ENCODE data around the gene ARSG.
A peak's percentile ranks its signal among the peaks of the same experiment; 100 is the strongest.

The ARSG gene

GRCh38 chr17:68290955-68291835 is at the start of gene ARSG, which contains the start of gene SLC16A6:
Gene ARSG (plus strand): TSS chr17:68291495. CDS start chr17:68307494, 15,999 bp downstream.
Gene SLC16A6 (minus strand): TSS chr17:68291127. CDS start chr17:68278320, 12,807 bp downstream.
- TF ChIP-seq EZH2phosphoT487 (conservative IDR thresholded peaks at IDR 0.05; ENCODE audit: low read length) = no peak
- TF ChIP-seq, protein P1, sequence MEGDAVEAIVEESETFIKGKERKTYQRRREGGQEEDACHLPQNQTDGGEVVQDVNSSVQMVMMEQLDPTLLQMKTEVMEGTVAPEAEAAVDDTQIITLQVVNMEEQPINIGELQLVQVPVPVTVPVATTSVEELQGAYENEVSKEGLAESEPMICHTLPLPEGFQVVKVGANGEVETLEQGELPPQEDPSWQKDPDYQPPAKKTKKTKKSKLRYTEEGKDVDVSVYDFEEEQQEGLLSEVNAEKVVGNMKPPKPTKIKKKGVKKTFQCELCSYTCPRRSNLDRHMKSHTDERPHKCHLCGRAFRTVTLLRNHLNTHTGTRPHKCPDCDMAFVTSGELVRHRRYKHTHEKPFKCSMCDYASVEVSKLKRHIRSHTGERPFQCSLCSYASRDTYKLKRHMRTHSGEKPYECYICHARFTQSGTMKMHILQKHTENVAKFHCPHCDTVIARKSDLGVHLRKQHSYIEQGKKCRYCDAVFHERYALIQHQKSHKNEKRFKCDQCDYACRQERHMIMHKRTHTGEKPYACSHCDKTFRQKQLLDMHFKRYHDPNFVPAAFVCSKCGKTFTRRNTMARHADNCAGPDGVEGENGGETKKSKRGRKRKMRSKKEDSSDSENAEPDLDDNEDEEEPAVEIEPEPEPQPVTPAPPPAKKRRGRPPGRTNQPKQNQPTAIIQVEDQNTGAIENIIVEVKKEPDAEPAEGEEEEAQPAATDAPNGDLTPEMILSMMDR (IDR thresholded peaks at IDR 0.05; ENCODE audit: insufficient read depth, low read length, poor library complexity, severe bottlenecking) = no peak
- H3K36me3 ChIP-seq (ENCODE audit: low read length) = peaks cover 3% of the 10 kb centered on the region; the same call in 1 of the 2 replicates
- peak within 1 kb of the TSS; percentile 94 for H3K4me3 ChIP-seq (ENCODE audit: insufficient read depth, low read length, poor library complexity, severe bottlenecking)
- no peaks in the 10 kb centered on the region for H3K27me3 ChIP-seq (ENCODE audit: low read length)
- no peaks in the 10 kb centered on the region for H4K20me1 ChIP-seq (ENCODE audit: low read depth, low read length)
- H2AFZ ChIP-seq (ENCODE audit: low read depth, low read length, severe bottlenecking) = peak within 1 kb of the TSS; percentile 28
- peaks cover 42% of the 10 kb centered on the region for H3F3A ChIP-seq (ENCODE audit: insufficient read depth)
- H3K4me2 ChIP-seq (ENCODE audit: low read depth, low read length, poor library complexity, severe bottlenecking) = peak within 1 kb of the TSS; percentile 92
- peaks cover 70% of the 10 kb centered on the region for H3K79me2 ChIP-seq (ENCODE audit: insufficient read depth, low read length)
- peak within 1 kb of the TSS; percentile 100 for H3K9ac ChIP-seq (ENCODE audit: low read length)
- peak within 1 kb of the TSS; percentile 98 for H3K27ac ChIP-seq (ENCODE audit: low read depth, low read length)
- no peaks in the 10 kb centered on the region for H3K9me2 ChIP-seq (replicated peaks; ENCODE audit: insufficient read depth, low read length)
- no peaks in the 10 kb centered on the region for H3K9me3 ChIP-seq (ENCODE audit: insufficient read depth, low read length)

- H3K4me3 ChIP-seq (ENCODE audit: insufficient read depth, low read length, poor library complexity, severe bottlenecking) = peak overlapping the region; percentile 72
- H3K4me2 ChIP-seq (ENCODE audit: low read depth, low read length, poor library complexity, severe bottlenecking) = peak overlapping the region; percentile 75
- H3K79me2 ChIP-seq (ENCODE audit: insufficient read depth, low read length) = peaks cover 31% of the 10 kb centered on the region; the same call in 1 of the 2 replicates
- H2AFZ ChIP-seq (ENCODE audit: low read depth, low read length, severe bottlenecking) = no peak overlapping the region
- TF ChIP-seq, protein P1 (IDR thresholded peaks at IDR 0.05; ENCODE audit: insufficient read depth, low read length, poor library complexity, severe bottlenecking) = no peak
- no peak for TF ChIP-seq EZH2phosphoT487 (conservative IDR thresholded peaks at IDR 0.05; ENCODE audit: low read length)
- H3K27ac ChIP-seq (ENCODE audit: low read depth, low read length) = peak overlapping the region; percentile 98
- H3K9ac ChIP-seq (ENCODE audit: low read length) = peak overlapping the region; percentile 97
- H4K20me1 ChIP-seq (ENCODE audit: low read depth, low read length) = no peaks in the 10 kb centered on the region
- no peaks in the 10 kb centered on the region for H3K9me2 ChIP-seq (replicated peaks; ENCODE audit: insufficient read depth, low read length)
- no peaks in the 10 kb centered on the region for H3K27me3 ChIP-seq (ENCODE audit: low read length)
- H3F3A ChIP-seq (ENCODE audit: insufficient read depth) = peaks cover 64% of the 10 kb centered on the region
- H3K36me3 ChIP-seq (ENCODE audit: low read length) = no peaks in the 10 kb centered on the region
- no peaks in the 10 kb centered on the region for H3K9me3 ChIP-seq (ENCODE audit: insufficient read depth, low read length)
Measured at GRCh38 chr17:68246271-68247028, 44.8 kb upstream of the ARSG start.

DNA sequence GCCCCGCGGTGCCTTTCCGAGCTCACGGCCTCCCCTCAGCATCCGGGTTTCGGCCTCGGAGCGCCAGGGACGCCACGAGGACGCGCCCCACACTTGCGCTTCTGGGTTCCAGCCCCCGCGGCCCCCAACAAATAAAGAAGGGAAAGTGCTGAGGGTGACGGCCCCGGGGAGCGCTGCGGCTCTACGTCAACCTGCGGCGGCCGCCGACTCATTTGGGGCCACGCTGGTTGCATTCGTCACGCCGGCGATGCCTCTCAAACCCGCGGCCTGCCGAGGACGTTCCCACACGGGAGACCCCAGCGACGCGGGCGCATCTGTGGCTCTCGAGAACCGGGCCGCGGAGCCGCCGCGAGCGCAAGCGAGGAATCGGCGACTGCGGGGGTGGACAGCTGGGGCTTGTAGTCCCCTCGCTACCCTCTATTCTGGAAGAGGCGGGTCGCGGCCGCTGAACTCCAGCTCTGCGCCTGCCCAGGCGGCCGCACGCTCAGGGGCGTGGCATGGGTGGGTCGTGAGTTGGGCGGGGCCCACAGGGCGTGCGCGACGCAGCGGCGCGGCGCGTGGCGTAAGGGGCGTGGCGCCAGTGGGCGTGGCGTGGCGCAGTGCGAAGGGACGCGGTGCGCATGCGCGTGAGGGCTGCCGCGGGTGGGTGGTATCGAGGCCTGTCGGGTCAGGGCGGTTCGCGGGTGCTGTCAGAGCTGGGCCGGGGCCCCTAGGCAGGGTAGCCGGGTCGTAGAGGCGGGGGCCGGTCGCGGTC is 43.7 kb upstream of the ARSG start, which contains the start of gene AMZ2:
Gene AMZ2 (plus strand): TSS at position 599 of the 754 bp plus-strand sequence. CDS start 2,145 bp downstream, outside the sequence.
- H3F3A ChIP-seq (ENCODE audit: insufficient read depth) = peaks cover 68% of the 10 kb centered on the region

More for the DNA sequence above, 43.7 kb upstream of the ARSG start, which contains the start of gene AMZ2:
- Histone ChIP-seq H3K9ac (ENCODE audit: low read length) (peak within 1 kb of the TSS; percentile 97), H3K79me2 (ENCODE audit: insufficient read depth, low read length) (peaks cover 43% of the 10 kb centered on the region), H3K9me2 (replicated peaks; ENCODE audit: insufficient read depth, low read length) (no peaks in the 10 kb centered on the region), H3K4me3 (ENCODE audit: insufficient read depth, low read length, poor library complexity, severe bottlenecking) (peak within 1 kb of the TSS; percentile 72), H3K36me3 (ENCODE audit: low read length) (0 out of 2 replicates have a peak, but pooled peaks cover 5% of the 10 kb centered on the region), H4K20me1 (ENCODE audit: low read depth, low read length) (no peaks in the 10 kb centered on the region), H3K27me3 (ENCODE audit: low read length) (no peaks in the 10 kb centered on the region), H3K4me2 (ENCODE audit: low read depth, low read length, poor library complexity, severe bottlenecking) (peak within 1 kb of the TSS; percentile 92), H3K9me3 (ENCODE audit: insufficient read depth, low read length) (no peaks in the 10 kb centered on the region), H3K27ac (ENCODE audit: low read depth, low read length) (peak within 1 kb of the TSS; percentile 98), H2AFZ (ENCODE audit: low read depth, low read length, severe bottlenecking) (no peak within 1 kb of the TSS)
- TF ChIP-seq, protein P1 (IDR thresholded peaks at IDR 0.05; ENCODE audit: insufficient read depth, low read length, poor library complexity, severe bottlenecking) = no peak

All from SU-DHL-6 (cell line).